Prostate gland (tissue), 2 donors: Measurements from ENCODE around the gene GRN. TPM values are rescaled to one million over a fixed set of nuclear protein-coding genes. Genes with fewer than 3 reads are reported as not detected.

Experiments used
- DNase-seq: peaks from one replicate; pipeline ENCODE4 v3.0.0-alpha.2; 2019; ENCODE audit warnings: low spot score
- H3K27ac ChIP-seq, 2 donors: fragments of 200-600 bp; sonication (generic); 2 replicates each; pipeline ENCODE4 v1.5.1; 2017 to 2019
- H3K27me3 ChIP-seq: fragments of 200-600 bp; sonication (generic); replicated peaks from 2 replicates; pipeline ENCODE4 v1.5.1; 2019; ENCODE audit not compliant: insufficient read depth
- H3K36me3 ChIP-seq, 2 donors: fragments of 200-600 bp; sonication (generic); 1 replicate in 1 of 2; 2 replicates in 1 of 2; pipeline versions ENCODE4 v1.5.1 to v1.8.1; 2017 to 2019
- H3K4me1 ChIP-seq: fragments of 200-600 bp; sonication (generic); replicated peaks from 2 replicates; pipeline ENCODE4 v1.5.1; 2019
- H3K4me3 ChIP-seq, 2 donors: fragments of 200-600 bp; sonication (generic); 2 replicates each; pipeline ENCODE4 v1.5.1; 2017 to 2019
- H3K9me3 ChIP-seq: fragments of 200-600 bp; sonication (generic); 2 replicates; pipeline ENCODE4 v1.5.1; 2017
- CTCF ChIP-seq, 4 experiments: fragments of 200-600 bp in 2 of 4; fragments of 450-650 bp in 2 of 4; sonication (generic) in 2 of 4; IDR thresholded peaks; 1 replicate in 3 of 4; 2 replicates in 1 of 4; pipeline ENCODE4 v1.5.1; 2016 to 2019; ENCODE audit warnings: antibody characterized with exemption in 4 of 4, mild to moderate bottlenecking in 2 of 4, moderate library complexity in 2 of 4
- POLR2A ChIP-seq: fragments of 450-650 bp; IDR thresholded peaks from one replicate; pipeline ENCODE4 v1.6.1; 2016; ENCODE audit warnings: antibody characterized with exemption, mild to moderate bottlenecking
- POLR2AphosphoS5 ChIP-seq: sonication (generic); formaldehyde crosslinking; IDR thresholded peaks from one replicate; pipeline ENCODE4 v1.6.1; 2017; ENCODE audit warnings: antibody characterized with exemption
- WGBS: methylation state at CpG from one replicate; pipeline ENCODE4 v1.1.5; 2018; 5-methylcytosine and 5-hydroxymethylcytosine counted together
- intact Hi-C: fragments of 100-400 bp; cut with DNase I; formaldehyde crosslinking; loops from one replicate; pipeline ENCODE4 v1.14.2; 2022
- total RNA-seq, 2 donors: library from RNA; depleted of rRNA; stranded (reverse); fragments of >200 nt; gene quantifications; one replicate each; pipeline ENCODE4 v1.1.0, GENCODE V29; 2016

Gene GRN
- total RNA-seq, 2 donors from 2014 or later, result 319 to 404 TPM

- Histone ChIP-seq H3K36me3 (no peaks in the 10 kb centered on the region), H3K4me1 (peaks cover 4% of the 10 kb centered on the region), H3K27me3 (no peaks in the 10 kb centered on the region), H3K27ac (no peak overlapping the region), H3K4me3 (no peak overlapping the region), H3K9me3 (no peaks in the 10 kb centered on the region)
- intact Hi-C loops, result no loop called here
- WGBS, result 55% methylated on average over 2 of the region's 5 CpGs
- no peak for DNase-seq
- TF ChIP-seq POLR2A (no peak), CTCF (IDR thresholded peaks at IDR 0.05) (no peak), POLR2AphosphoS5 (no peak)
Observed at GRCh38 chr17:44311562-44312181, 33.4 kb upstream of the GRN start.

GRCh38 chr17:44312396-44313104 lies 32.6 kb upstream of the GRN start:
- Histone ChIP-seq H3K27ac (no peak overlapping the region), H3K27me3 (no peaks in the 10 kb centered on the region), H3K9me3 (no peaks in the 10 kb centered on the region), H3K4me1 (peaks cover 4% of the 10 kb centered on the region), H3K36me3 (no peaks in the 10 kb centered on the region), H3K4me3 (no peak overlapping the region)
- TF ChIP-seq CTCF (IDR thresholded peaks at IDR 0.05) (no peak), POLR2AphosphoS5 (no peak), POLR2A (no peak)
- intact Hi-C loops, result no loop called here
- 64% methylated on average over 17 of the region's 17 CpGs for WGBS
- DNase-seq, result no peak

- H3K4me3 ChIP-seq, result no peak overlapping the region
- no peaks in the 10 kb centered on the region for H3K4me1 ChIP-seq
- no peaks in the 10 kb centered on the region for H3K9me3 ChIP-seq
- WGBS, result 80% methylated on average over 7 of the region's 7 CpGs
- no peaks in the 10 kb centered on the region for H3K36me3 ChIP-seq
- intact Hi-C loops, result no loop called here
- H3K27ac ChIP-seq, result no peak overlapping the region
- DNase-seq, result no peak
- no peaks in the 10 kb centered on the region for H3K27me3 ChIP-seq
- no peak for TF ChIP-seq POLR2A
- TF ChIP-seq CTCF (IDR thresholded peaks at IDR 0.05), result no peak
- no peak for TF ChIP-seq POLR2AphosphoS5
Observed at GRCh38 chr17:44314031-44314430, 31.1 kb upstream of the GRN start.

- no peaks in the 10 kb centered on the region for H3K4me1 ChIP-seq
- H3K27ac ChIP-seq, result no peak overlapping the region
- no peak for TF ChIP-seq POLR2A
- TF ChIP-seq CTCF (IDR thresholded peaks at IDR 0.05), result no peak
- TF ChIP-seq POLR2AphosphoS5, result no peak
- no peaks in the 10 kb centered on the region for H3K9me3 ChIP-seq
- H3K36me3 ChIP-seq, result peaks cover 0 to 2% of the 10 kb centered on the region in 2 donors
- H3K4me3 ChIP-seq, result no peak overlapping the region
- H3K27me3 ChIP-seq, result no peaks in the 10 kb centered on the region
- DNase-seq, result no peak
- 32% methylated on average over 10 of the region's 11 CpGs for WGBS
- intact Hi-C loops, result no loop called here
Observed at GRCh38 chr17:44314524-44314868, 30.6 kb upstream of the GRN start.
